DMS79 (cell line): ENCODE data around the gene IGFBP3.

ENCODE experiments used
- DNase-seq: peaks from one replicate; lab custom pipeline; 2025; lab: John Stamatoyannopoulos, UW

IGFBP3 gene

GRCh38 chr7:45891462-45892402, 29.3 kb downstream of the IGFBP3 start:
- no peak for DNase-seq

- DNase-seq: no peak
These were observed 30.1 kb downstream of the IGFBP3 start for GRCh38 chr7:45890902-45891461.

- no peak for DNase-seq
These were observed 30.8 kb downstream of the IGFBP3 start for GRCh38 chr7:45890125-45890901.

GRCh38 chr7:45889367-45890067, 31.6 kb downstream of the IGFBP3 start:
- DNase-seq: no peak

GRCh38 chr7:45888993-45889366, 32.1 kb downstream of the IGFBP3 start:
- no peak for DNase-seq

GRCh38 chr7:45888185-45888992, 32.7 kb downstream of the IGFBP3 start, which contains the start of gene IGFBP1:
TSS of gene IGFBP1 (plus strand) at chr7:45888488. CDS start at chr7:45888653, 165 bp downstream.
- no peak for DNase-seq

- DNase-seq: no peak
These were observed 34.0 kb downstream of the IGFBP3 start for GRCh38 chr7:45886931-45887667.

GRCh38 chr7:45885264-45885882, 35.7 kb downstream of the IGFBP3 start:
- no peak for DNase-seq

GRCh38 chr7:45884136-45884535, 36.9 kb downstream of the IGFBP3 start:
- no peak for DNase-seq

GRCh38 chr7:45882465-45882810, 38.6 kb downstream of the IGFBP3 start:
- no peak for DNase-seq

GRCh38 chr7:45881759-45882464, 39.2 kb downstream of the IGFBP3 start:
- DNase-seq: no peak

GRCh38 chr7:45881280-45881758, 39.8 kb downstream of the IGFBP3 start:
- no peak for DNase-seq

GRCh38 chr7:45880433-45880860, 40.6 kb downstream of the IGFBP3 start:
- DNase-seq: no peak

- DNase-seq: no peak
These were observed 42.5 kb downstream of the IGFBP3 start for GRCh38 chr7:45878457-45879144.

- no peak for DNase-seq
These were observed 44.6 kb downstream of the IGFBP3 start for GRCh38 chr7:45876519-45876918.

- no peak for DNase-seq
These were observed 46.5 kb downstream of the IGFBP3 start for GRCh38 chr7:45874408-45875131.

GRCh38 chr7:45873355-45873754, 47.7 kb downstream of the IGFBP3 start:
- peak; percentile 20 for DNase-seq

GRCh38 chr7:45873035-45873354, 48.1 kb downstream of the IGFBP3 start, which contains the start of gene CCDC201:
TSS of gene CCDC201 (minus strand) at chr7:45873082. CDS start at chr7:45873007, 75 bp downstream.
- DNase-seq: no peak
